OCI-LY1 (cell line): ENCODE data around the gene RASL10B.

Experiments used
- H2AFZ ChIP-seq: fragments of 200-600 bp; sonication (generic), shearing (Covaris generic); 2 replicates; pipeline ENCODE4 v1.6.0; 2014; ENCODE audit warnings: antibody characterized with exemption, mild to moderate bottlenecking, low read length
- H3F3A ChIP-seq: fragments of 200-600 bp; sonication (generic), shearing (Covaris generic); 2 replicates; pipeline ENCODE4 v1.6.0; 2014; ENCODE audit warnings: mild to moderate bottlenecking, antibody characterized with exemption, low read length, moderate library complexity; ENCODE audit not compliant: insufficient read depth
- H3K27ac ChIP-seq: fragments of 200-600 bp; sonication (generic); 2 replicates; pipeline ENCODE4 v1.5.1; 2014; ENCODE audit warnings: low read length, mixed run types, mild to moderate bottlenecking, low read depth; ENCODE audit not compliant: poor library complexity, severe bottlenecking
- H3K27me3 ChIP-seq: fragments of 200-600 bp; sonication (generic); 2 replicates; pipeline ENCODE4 v1.6.0; 2014; ENCODE audit warnings: antibody characterized with exemption, mild to moderate bottlenecking, low read length, moderate library complexity; ENCODE audit not compliant: insufficient read depth
- H3K36me3 ChIP-seq: fragments of 200-600 bp; sonication (generic); 2 replicates; pipeline ENCODE4 v1.6.1; 2014; ENCODE audit warnings: mild to moderate bottlenecking, antibody characterized with exemption, low read length, moderate library complexity, mixed read lengths; ENCODE audit not compliant: insufficient read depth
- H3K4me1 ChIP-seq: fragments of 200-600 bp; sonication (generic); 2 replicates; pipeline ENCODE4 v1.5.1; 2014; ENCODE audit warnings: mild to moderate bottlenecking, low read length, moderate library complexity; ENCODE audit not compliant: insufficient read depth, severe bottlenecking
- H3K4me2 ChIP-seq: fragments of 200-600 bp; sonication (generic), shearing (Covaris generic); 2 replicates; pipeline ENCODE4 v1.6.1; 2014; ENCODE audit warnings: low read length
- H3K4me3 ChIP-seq: fragments of 200-600 bp; sonication (generic); 2 replicates; pipeline ENCODE4 v1.5.1; 2014; ENCODE audit warnings: low read length, low read depth, mild to moderate bottlenecking, mixed read lengths; ENCODE audit not compliant: poor library complexity, severe bottlenecking
- H3K79me2 ChIP-seq: fragments of 200-600 bp; shearing (Covaris generic); 2 replicates; pipeline ENCODE4 v1.6.1; 2016; ENCODE audit warnings: mixed run types, low read length, mixed read lengths; ENCODE audit not compliant: insufficient read depth
- H3K9ac ChIP-seq: fragments of 200-600 bp; sonication (generic), shearing (Covaris generic); 2 replicates; pipeline ENCODE4 v1.6.1; 2014; ENCODE audit warnings: mild to moderate bottlenecking, low read length, mixed read lengths
- H3K9me2 ChIP-seq: fragments of 200-600 bp; sonication (generic), shearing (Covaris generic); 2 replicates; pipeline ENCODE4 v1.6.1; 2014; ENCODE audit warnings: low read depth, mild to moderate bottlenecking, low read length, mixed read lengths
- H3K9me3 ChIP-seq: fragments of 200-600 bp; shearing (Covaris generic); 2 replicates; pipeline ENCODE4 v1.6.1; 2014; ENCODE audit warnings: low read length, mixed read lengths
- H4K20me1 ChIP-seq: fragments of 200-600 bp; sonication (generic), shearing (Covaris generic); 2 replicates; pipeline ENCODE4 v1.6.0; 2016; ENCODE audit warnings: mild to moderate bottlenecking, low read length; ENCODE audit not compliant: insufficient read depth
- CTCF ChIP-seq: fragments of 200-600 bp; sonication (generic), shearing (Covaris generic); IDR thresholded peaks from 2 replicates; pipeline ENCODE4 v1.5.1; 2017; ENCODE audit warnings: mild to moderate bottlenecking, antibody characterized with exemption, low read length, moderate library complexity, mixed read lengths
- EZH2 ChIP-seq: fragments of 200-600 bp; sonication (generic), shearing (Covaris generic); IDR thresholded peaks from 2 replicates; pipeline ENCODE4 v1.8.0; 2017; ENCODE audit warnings: borderline replicate concordance, mixed run types, mild to moderate bottlenecking, antibody characterized with exemption, low read length, moderate library complexity, mixed read lengths

The RASL10B gene

GRCh38 chr17:35774499-35774898 is 43.1 kb downstream of the RASL10B start:
- Histone ChIP-seq H3K9me2 (no peaks in the 10 kb centered on the region), H3K79me2 (no peaks in the 10 kb centered on the region), H3K4me3 (no peak overlapping the region), H4K20me1 (no peaks in the 10 kb centered on the region), H3K36me3 (no peaks in the 10 kb centered on the region), H3K27ac (no peak overlapping the region), H3K4me2 (no peak overlapping the region), H3K4me1 (no peaks in the 10 kb centered on the region), H3K27me3 (0 out of 2 replicates have a peak, but pooled peaks cover 5% of the 10 kb centered on the region), H3K9me3 (no peaks in the 10 kb centered on the region), H2AFZ (no peak overlapping the region), H3K9ac (no peak overlapping the region), H3F3A (no peaks in the 10 kb centered on the region)
- TF ChIP-seq CTCF = no peak
- TF ChIP-seq EZH2 = no peak

- Histone ChIP-seq H3K9me2 (no peaks in the 10 kb centered on the region), H3K9ac (no peak overlapping the region), H4K20me1 (no peaks in the 10 kb centered on the region), H3K27me3 (0 out of 2 replicates have a peak, but pooled peaks cover 5% of the 10 kb centered on the region), H3K9me3 (no peaks in the 10 kb centered on the region), H3K4me2 (no peak overlapping the region), H3F3A (no peaks in the 10 kb centered on the region), H3K4me3 (no peak overlapping the region), H3K36me3 (no peaks in the 10 kb centered on the region), H3K4me1 (no peaks in the 10 kb centered on the region), H2AFZ (no peak overlapping the region), H3K27ac (no peak overlapping the region), H3K79me2 (no peaks in the 10 kb centered on the region)
- no peak for TF ChIP-seq EZH2
Observed at GRCh38 chr17:35775039-35775438, 43.6 kb downstream of the RASL10B start.

GRCh38 chr17:35775583-35775982 is 44.1 kb downstream of the RASL10B start:
- H3K9me3 ChIP-seq = no peaks in the 10 kb centered on the region
- TF ChIP-seq CTCF = no peak
- no peak for TF ChIP-seq EZH2
- no peak overlapping the region for H3K4me2 ChIP-seq
- H3K79me2 ChIP-seq = no peaks in the 10 kb centered on the region
- no peak overlapping the region for H3K27ac ChIP-seq
- no peaks in the 10 kb centered on the region for H3K36me3 ChIP-seq
- H2AFZ ChIP-seq = no peak overlapping the region
- 0 out of 2 replicates have a peak, but pooled peaks cover 5% of the 10 kb centered on the region for H3K27me3 ChIP-seq
- H3F3A ChIP-seq = no peaks in the 10 kb centered on the region
- H3K9me2 ChIP-seq = no peaks in the 10 kb centered on the region
- H3K4me1 ChIP-seq = no peaks in the 10 kb centered on the region
- H3K4me3 ChIP-seq = no peak overlapping the region
- H4K20me1 ChIP-seq = no peaks in the 10 kb centered on the region
- H3K9ac ChIP-seq = no peak overlapping the region

- no peak overlapping the region for H3K9ac ChIP-seq
- no peaks in the 10 kb centered on the region for H4K20me1 ChIP-seq
- H3K79me2 ChIP-seq = no peaks in the 10 kb centered on the region
- no peaks in the 10 kb centered on the region for H3K4me1 ChIP-seq
- no peaks in the 10 kb centered on the region for H3K9me3 ChIP-seq
- no peak overlapping the region for H3K4me2 ChIP-seq
- H3K4me3 ChIP-seq = no peak overlapping the region
- no peaks in the 10 kb centered on the region for H3F3A ChIP-seq
- no peaks in the 10 kb centered on the region for H3K36me3 ChIP-seq
- no peak overlapping the region for H3K27ac ChIP-seq
- H3K9me2 ChIP-seq = no peaks in the 10 kb centered on the region
- no peak overlapping the region for H2AFZ ChIP-seq
- TF ChIP-seq EZH2 = no peak
- no peak for TF ChIP-seq CTCF
- H3K27me3 ChIP-seq = peaks cover 4% of the 10 kb centered on the region; the same call in 1 of the 2 replicates
Observed at GRCh38 chr17:35778641-35779196, 47.3 kb downstream of the RASL10B start.
